CD1c-positive myeloid dendritic cell (primary cell): Measurements from ENCODE around the gene RNU7-1.
"Not testable (repeated sequence)": the region's sequence is repeated elsewhere in the genome, so short reads cannot be mapped to it uniquely, and the experiment has no call there.

Source experiments
- DNase-seq: peaks from one replicate; pipeline ENCODE4 v3.0.0-alpha.2; 2016; ENCODE audit errors: extremely low spot score

Gene RNU7-1

GRCh38 chr12:6943722-6944380 lies at the start of gene RNU7-1, which contains the start of gene C12orf57:
Gene RNU7-1 (plus strand): TSS chr12:6943816.
Gene C12orf57 (plus strand): TSS chr12:6944022. CDS start chr12:6944122, 100 bp downstream.
- DNase-seq: peak; percentile 92

- DNase-seq: peak; percentile 47
Observed at GRCh38 chr12:6894321-6894720, 49.3 kb upstream of the RNU7-1 start.

DNA sequence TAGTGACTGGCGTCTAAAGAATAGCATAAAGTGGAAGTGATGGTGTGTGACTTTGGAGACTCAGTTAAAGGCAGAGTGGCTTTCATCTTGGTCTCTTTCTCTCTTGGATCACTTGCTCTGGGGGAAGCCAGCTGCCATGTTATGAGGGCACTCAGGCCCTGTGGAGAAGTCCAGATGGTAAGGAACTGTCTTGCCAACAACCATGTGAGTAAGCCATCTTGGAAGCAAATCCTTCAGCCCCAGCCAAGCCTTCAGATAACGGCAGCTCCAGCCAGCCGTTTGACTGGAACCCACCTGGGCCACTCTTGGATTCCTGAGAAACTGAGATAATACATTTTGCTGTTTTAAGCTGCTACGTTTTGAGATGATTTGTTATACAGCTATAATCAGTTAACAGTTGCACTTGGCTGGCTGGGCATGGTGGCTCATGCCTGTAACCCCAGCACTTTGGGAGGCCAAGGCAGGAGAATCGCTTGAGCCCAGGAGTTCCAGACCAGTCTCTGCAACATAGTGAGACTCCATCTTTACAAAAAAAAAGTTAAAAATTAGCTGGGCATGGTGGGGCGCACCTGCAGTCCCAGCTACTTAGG lies 46.7 kb upstream of the RNU7-1 start:
- no peak for DNase-seq

GRCh38 chr12:6899427-6899826 lies 44.2 kb upstream of the RNU7-1 start:
- DNase-seq: peak; percentile 36

- DNase-seq: peak; percentile 93
Observed at GRCh38 chr12:6899837-6900519, 43.6 kb upstream of the RNU7-1 start.

GRCh38 chr12:6902448-6902847 lies 41.2 kb upstream of the RNU7-1 start:
- no peak for DNase-seq

GRCh38 chr12:6903722-6904121 lies 39.9 kb upstream of the RNU7-1 start:
- DNase-seq: peak; percentile 15

GRCh38 chr12:6904280-6905276 lies 39.0 kb upstream of the RNU7-1 start, which contains the start of gene LRRC23:
Gene LRRC23 (plus strand): TSS chr12:6904822. CDS start chr12:6905634, 812 bp downstream.
- peak; percentile 98 for DNase-seq

DNA sequence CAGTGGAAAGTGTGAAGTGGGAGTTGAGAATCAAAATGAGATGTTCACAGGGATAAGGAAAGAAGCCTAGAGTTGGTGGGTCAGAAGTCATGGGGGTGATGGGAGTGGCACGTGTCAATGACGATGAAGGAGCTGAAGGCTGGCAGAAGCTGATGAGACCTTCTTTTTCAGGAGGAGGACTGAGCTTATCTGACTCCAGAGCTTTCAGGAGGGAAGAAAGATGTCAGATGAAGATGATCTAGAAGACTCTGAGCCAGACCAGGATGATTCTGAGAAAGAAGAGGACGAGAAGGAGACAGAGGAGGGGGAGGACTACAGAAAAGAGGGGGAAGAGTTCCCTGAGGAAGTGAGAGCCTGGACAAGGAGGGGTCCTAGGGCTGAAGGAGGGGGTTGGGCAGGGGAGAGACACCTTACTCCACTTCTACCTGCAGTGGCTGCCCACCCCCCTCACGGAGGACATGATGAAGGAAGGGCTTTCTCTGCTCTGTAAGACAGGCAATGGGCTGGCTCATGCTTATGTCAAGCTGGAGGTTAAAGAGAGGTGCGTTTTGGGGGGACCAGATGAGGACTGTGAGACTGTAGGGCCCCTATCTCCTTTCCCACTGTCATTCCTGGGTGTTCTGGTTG lies 38.1 kb upstream of the RNU7-1 start:
- DNase-seq: no peak

DNA sequence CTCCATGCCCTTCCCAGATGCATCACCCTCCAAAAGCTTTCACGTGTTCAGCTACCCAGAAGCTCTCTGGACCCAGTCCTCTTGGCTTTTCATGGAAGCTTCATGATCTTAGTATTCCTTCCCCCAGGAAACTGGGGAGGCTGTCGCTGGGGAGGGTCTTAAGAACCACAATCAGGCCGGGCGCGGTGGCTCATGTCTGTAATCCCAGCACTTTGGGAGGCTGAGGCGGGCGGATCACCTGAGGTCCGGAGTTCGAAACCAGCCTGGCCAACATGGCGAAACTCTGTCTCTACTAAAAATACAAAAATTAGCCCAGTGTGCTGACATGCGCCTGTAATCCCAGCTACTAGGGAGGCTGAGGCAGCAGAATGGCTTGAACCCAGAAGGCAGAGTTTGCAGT lies 35.5 kb upstream of the RNU7-1 start:
- not testable (repeated sequence) for DNase-seq

DNA sequence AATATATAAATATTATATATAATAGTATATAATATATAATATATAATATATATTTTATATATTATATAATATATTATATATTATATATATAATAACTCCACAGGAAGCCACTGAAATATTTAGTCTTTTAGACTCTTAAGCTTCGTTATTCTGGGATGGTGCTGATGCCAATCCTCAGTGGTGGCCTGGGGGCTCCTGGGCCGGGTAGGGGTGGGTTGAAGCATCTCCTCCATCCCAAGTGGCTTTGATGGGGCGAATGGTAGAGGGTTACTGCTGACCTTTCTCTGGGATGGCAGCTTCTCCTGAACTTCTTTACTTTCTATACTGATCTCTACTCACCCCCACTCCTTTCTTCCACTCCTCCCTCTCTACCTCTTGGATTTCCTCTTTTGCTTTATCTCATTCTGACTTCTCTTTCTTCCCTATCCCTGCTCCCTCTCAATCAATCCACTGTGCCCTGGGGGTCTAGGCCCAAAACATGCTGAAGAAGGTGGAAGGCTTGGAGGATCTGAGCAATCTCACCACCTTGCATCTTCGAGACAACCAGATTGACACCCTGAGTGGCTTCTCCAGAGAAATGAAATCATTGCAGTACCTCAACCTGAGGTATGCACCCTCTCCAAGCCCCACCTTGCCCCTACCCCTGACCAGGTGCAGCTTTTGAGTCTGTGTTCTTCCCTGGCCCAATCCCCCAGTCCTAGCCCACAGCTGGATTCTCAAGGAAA lies 34.0 kb upstream of the RNU7-1 start:
- DNase-seq: no peak

DNA sequence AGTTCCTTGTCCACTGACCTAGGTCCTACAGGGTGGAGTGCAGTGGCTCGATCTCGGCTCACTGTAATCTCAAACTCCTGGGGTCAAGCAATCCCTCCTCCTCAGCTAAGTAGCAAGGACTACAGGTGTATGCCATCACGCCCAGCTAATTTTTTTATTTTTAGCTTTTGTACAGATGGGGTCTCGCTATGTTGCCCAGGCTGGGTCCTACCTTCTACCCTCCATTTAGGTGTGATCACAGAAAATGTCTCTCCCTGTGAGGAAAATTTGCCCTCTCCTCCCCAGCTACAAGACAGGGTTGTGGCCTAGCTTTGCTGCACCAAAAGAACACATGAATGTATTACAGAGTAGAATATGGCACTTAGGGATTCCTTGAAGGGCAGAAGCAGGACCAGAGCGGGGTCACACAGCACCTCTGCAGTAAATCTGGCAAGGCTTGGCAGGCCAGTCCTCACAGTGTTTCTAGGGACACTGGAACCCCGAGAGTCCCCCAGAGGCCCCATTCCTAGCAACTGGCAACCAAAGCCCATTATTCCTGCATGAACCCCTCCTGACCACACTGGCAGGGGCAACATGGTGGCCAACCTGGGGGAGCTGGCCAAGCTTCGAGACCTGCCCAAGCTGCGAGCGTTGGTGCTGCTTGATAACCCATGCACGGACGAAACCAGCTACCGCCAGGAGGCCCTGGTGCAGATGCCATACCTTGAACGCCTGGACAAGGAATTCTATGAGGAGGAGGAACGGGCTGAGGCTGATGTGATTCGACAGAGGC lies 31.3 kb upstream of the RNU7-1 start:
- DNase-seq: no peak

GRCh38 chr12:6914246-6914946 lies 29.2 kb upstream of the RNU7-1 start, which contains the start of gene ENO2:
Gene ENO2 (plus strand): TSS chr12:6914580. CDS start chr12:6915833, 1,253 bp downstream.
- peak; percentile 77 for DNase-seq

- DNase-seq: no peak
Observed at GRCh38 chr12:6914947-6915788, 28.4 kb upstream of the RNU7-1 start.

GRCh38 chr12:6915789-6916285 lies 27.8 kb upstream of the RNU7-1 start:
- DNase-seq: no peak

GRCh38 chr12:6916426-6917200 lies 27.0 kb upstream of the RNU7-1 start:
- no peak for DNase-seq
